ENCODE data around the gene TRIM14.
A peak's percentile ranks its signal among the peaks of the same experiment; 100 is the strongest.

TRIM14 gene

DNA sequence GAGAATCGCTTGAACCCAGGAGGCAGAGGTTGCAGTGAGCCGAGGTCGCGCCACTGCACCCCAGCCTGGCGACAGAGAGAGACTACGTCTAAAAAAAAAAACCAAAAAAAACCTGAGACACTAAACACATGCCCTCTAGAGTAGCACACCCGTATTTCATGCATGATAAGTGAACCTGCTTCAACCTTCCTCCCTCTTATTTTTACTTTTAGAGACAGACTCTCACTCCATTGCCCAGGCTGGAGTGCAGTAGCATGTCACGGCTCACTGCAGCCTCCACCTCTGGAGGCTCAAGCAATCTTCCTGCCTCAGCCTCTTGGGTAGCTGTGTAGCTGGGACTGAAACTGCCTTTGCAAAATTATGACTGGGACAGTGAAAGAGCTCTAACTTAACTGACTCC is 80.1 kb downstream of the TRIM14 start:
- TF ChIP-seq, protein P1, sequence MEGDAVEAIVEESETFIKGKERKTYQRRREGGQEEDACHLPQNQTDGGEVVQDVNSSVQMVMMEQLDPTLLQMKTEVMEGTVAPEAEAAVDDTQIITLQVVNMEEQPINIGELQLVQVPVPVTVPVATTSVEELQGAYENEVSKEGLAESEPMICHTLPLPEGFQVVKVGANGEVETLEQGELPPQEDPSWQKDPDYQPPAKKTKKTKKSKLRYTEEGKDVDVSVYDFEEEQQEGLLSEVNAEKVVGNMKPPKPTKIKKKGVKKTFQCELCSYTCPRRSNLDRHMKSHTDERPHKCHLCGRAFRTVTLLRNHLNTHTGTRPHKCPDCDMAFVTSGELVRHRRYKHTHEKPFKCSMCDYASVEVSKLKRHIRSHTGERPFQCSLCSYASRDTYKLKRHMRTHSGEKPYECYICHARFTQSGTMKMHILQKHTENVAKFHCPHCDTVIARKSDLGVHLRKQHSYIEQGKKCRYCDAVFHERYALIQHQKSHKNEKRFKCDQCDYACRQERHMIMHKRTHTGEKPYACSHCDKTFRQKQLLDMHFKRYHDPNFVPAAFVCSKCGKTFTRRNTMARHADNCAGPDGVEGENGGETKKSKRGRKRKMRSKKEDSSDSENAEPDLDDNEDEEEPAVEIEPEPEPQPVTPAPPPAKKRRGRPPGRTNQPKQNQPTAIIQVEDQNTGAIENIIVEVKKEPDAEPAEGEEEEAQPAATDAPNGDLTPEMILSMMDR (IDR thresholded peaks at IDR 0.05; ENCODE audit: low read depth, low read length): no peak
- no peak for DNase-seq (ENCODE audit: low read depth, low spot score)
- H3K4me3 ChIP-seq (ENCODE audit: low read depth, low read length): no peak overlapping the region
- in situ Hi-C loops (cut with HindIII; ENCODE audit: low sequenced_read_pairs): no loop called here

DNA sequence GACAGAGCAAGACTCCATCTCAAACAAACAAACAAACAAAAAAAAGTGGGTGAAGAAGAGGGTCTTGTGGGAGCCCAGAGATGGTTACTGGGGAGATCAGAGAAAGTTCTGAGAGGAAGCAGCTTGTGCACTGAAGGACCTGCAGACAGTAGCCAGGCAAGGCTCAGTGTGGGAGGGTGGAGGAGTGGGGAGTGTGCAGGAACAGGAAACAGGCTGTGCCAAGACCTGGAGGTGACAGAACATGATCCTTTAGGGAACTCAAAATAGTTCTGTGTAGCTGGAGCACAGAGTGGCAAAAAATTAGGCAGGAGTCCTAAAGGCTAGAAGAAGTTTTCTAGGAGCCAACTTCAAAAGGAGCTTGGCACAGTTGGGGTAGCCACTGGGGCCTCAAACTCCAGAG is 81.7 kb downstream of the TRIM14 start:
- in situ Hi-C loops (cut with HindIII; ENCODE audit: low sequenced_read_pairs): no loop called here
- H3K4me3 ChIP-seq (ENCODE audit: low read depth, low read length): no peak overlapping the region
- DNase-seq (ENCODE audit: low read depth, low spot score): no peak
- TF ChIP-seq, protein P1 (IDR thresholded peaks at IDR 0.05; ENCODE audit: low read depth, low read length): no peak

DNA sequence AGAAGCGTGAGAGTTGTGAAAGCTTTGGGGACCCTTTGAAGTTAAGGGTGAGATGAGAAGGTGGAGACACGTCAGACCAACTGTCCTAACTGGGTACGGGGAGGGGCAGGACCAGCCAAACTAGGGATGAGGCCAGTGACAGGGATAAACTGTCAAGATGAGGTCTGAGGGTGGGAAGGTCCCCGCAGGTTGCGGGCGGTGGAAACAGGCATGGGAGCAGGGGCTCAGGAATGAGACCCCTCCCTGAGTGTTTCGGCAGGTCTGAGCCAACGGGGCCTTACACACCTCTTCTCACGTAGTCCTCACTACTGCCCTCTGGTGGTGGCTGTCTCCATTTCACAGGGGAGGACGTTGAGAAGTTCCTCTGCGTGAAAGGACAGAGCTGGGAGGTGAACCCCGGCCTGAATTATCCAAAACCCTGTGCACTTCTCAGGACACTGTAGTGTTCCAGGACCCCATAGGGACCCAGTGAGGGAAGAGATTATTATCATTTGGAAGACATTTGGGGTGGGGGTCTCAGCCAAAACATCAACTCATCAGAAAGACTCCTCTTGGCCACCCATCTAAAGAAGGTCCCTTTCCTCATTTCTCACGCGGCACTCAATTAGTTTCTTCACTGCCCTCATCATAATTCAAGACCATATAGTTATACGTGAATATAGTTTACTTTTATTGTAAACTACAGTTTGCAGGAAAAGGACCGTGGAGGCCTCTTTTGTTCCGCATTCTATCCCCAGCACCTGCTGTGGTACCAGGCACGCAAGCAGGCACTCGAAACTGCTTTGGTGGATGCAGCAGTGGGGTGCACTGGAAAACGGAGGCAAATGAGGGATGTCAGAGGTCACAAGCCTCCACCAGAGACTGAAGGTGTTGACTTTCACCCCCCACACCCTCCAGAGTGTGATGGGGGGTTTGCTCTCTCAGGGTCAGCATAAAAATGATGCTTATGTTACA is 84.2 kb downstream of the TRIM14 start:
- H3K4me3 ChIP-seq (ENCODE audit: low read depth, low read length): no peak overlapping the region
- DNase-seq (ENCODE audit: low read depth, low spot score): peak; percentile 67
- TF ChIP-seq, protein P1 (IDR thresholded peaks at IDR 0.05; ENCODE audit: low read depth, low read length): peak; percentile 75
- in situ Hi-C loops (cut with HindIII; ENCODE audit: low sequenced_read_pairs): no loop called here

DNA sequence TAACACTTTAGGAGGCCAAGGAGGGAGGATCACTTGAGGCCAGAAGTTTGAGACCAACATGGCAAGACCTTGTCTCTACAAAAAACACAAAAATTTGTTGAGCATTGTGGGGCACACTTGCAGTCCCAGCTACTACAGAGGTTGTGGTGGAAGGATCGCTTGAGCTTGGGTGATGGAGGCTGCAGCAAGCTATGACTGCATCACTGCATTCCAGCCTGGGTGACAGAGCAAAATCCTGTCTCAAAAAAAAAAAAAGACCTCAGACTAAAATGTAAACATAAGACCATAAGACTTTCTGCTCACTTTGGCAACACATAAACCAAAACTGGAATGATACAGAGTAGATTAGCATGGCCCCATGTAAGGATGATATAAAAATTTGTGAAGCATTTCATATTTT is 87.1 kb downstream of the TRIM14 start:
- no peak overlapping the region for H3K4me3 ChIP-seq (ENCODE audit: low read depth, low read length)
- in situ Hi-C loops (cut with HindIII; ENCODE audit: low sequenced_read_pairs): no loop called here
- peak; percentile 53 for DNase-seq (ENCODE audit: low read depth, low spot score)
- TF ChIP-seq, protein P1 (IDR thresholded peaks at IDR 0.05; ENCODE audit: low read depth, low read length): no peak

DNA sequence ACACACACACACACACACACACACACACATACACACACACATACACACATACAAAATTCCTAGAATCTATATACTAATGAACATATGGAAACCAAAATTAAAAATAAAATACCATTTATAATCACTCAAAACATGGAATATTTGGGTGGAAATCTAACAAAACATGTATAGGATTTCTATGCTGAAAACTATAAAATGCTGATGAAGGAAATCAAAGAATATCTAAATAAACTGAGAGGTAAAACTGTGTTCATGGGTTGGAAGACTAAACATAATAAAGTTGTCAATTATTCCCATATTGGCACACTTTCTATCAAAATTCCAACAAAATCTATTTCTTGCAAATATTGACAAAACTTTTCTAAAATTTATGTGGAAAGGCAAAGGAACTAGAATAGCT is 87.9 kb downstream of the TRIM14 start:
- no peak overlapping the region for H3K4me3 ChIP-seq (ENCODE audit: low read depth, low read length)
- in situ Hi-C loops (cut with HindIII; ENCODE audit: low sequenced_read_pairs): no loop called here
- TF ChIP-seq, protein P1 (IDR thresholded peaks at IDR 0.05; ENCODE audit: low read depth, low read length): no peak
- DNase-seq (ENCODE audit: low read depth, low spot score): no peak

DNA sequence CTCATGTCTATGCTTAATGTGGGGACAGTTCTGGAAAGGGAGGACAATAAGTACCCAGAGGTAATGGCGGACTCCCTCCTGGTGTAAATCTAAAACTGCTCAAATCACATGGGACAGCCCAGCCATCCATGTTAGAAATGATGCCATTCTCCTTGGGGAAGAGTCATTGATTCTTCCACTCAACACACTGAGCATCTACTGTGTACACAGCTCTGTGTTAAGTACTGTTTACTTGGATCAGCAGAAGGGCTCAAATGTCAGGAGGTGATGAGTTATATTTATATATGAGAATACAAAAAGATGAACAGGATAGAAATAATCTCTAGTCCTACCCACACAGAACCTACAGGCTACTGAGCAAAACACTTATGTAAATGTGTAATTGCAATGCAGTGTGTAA is 94.3 kb downstream of the TRIM14 start:
- in situ Hi-C loops (cut with HindIII; ENCODE audit: low sequenced_read_pairs): no loop called here
- H3K4me3 ChIP-seq (ENCODE audit: low read depth, low read length): no peak overlapping the region
- DNase-seq (ENCODE audit: low read depth, low spot score): no peak
- TF ChIP-seq, protein P1 (IDR thresholded peaks at IDR 0.05; ENCODE audit: low read depth, low read length): no peak

Measured in astrocyte of the spinal cord (primary cell).